ENCODE measurements around the gene ZDHHC14. TPM values are rescaled to one million over a fixed set of nuclear protein-coding genes. Genes with fewer than 3 reads are reported as not detected.

Gene ZDHHC14
- total RNA-seq, 3 donors from 2014 or later = 9.1 to 10.5 (median 10.0) TPM

GRCh38 chr6:157520596-157521361, 139.8 kb downstream of the ZDHHC14 start:
- ATAC-seq (no peak), DNase-seq (no peak)
- no peak overlapping the region for H3K4me3 ChIP-seq
- no peaks in the 10 kb centered on the region for H3K36me3 ChIP-seq (ENCODE audit: low read depth)
- H3K9me3 ChIP-seq = no peaks in the 10 kb centered on the region
- no peaks in the 10 kb centered on the region for H3K4me1 ChIP-seq (ENCODE audit: low read depth)
- intact Hi-C loops (cut with DNase I, micrococcal nuclease) = no loop called here
- TF ChIP-seq CTCF (IDR thresholded peaks at IDR 0.05) = no peak

- ATAC-seq (no peak), DNase-seq (no peak)
- Histone ChIP-seq H3K4me1 (ENCODE audit: low read depth) (no peaks in the 10 kb centered on the region), H3K36me3 (ENCODE audit: low read depth) (no peaks in the 10 kb centered on the region), H3K9me3 (no peaks in the 10 kb centered on the region), H3K4me3 (no peak overlapping the region)
- no peak for TF ChIP-seq CTCF (IDR thresholded peaks at IDR 0.05)
- intact Hi-C loops (cut with DNase I, micrococcal nuclease) = no loop called here
These were observed 140.7 kb downstream of the ZDHHC14 start for GRCh38 chr6:157521362-157522335.

- intact Hi-C loops (cut with DNase I, micrococcal nuclease) = no loop called here
- Histone ChIP-seq H3K4me1 (ENCODE audit: low read depth) (no peaks in the 10 kb centered on the region), H3K4me3 (no peak overlapping the region), H3K9me3 (no peaks in the 10 kb centered on the region), H3K36me3 (ENCODE audit: low read depth) (no peaks in the 10 kb centered on the region)
- DNase-seq (no peak), ATAC-seq (no peak)
- TF ChIP-seq CTCF (IDR thresholded peaks at IDR 0.05) = no peak
These were observed 141.5 kb downstream of the ZDHHC14 start for GRCh38 chr6:157522472-157522871.

- Histone ChIP-seq H3K4me1 (ENCODE audit: low read depth) (no peaks in the 10 kb centered on the region), H3K9me3 (no peaks in the 10 kb centered on the region), H3K36me3 (ENCODE audit: low read depth) (no peaks in the 10 kb centered on the region), H3K4me3 (no peak overlapping the region)
- DNase-seq (no peak), ATAC-seq (no peak)
- no peak for TF ChIP-seq CTCF (IDR thresholded peaks at IDR 0.05)
- intact Hi-C loops (cut with DNase I, micrococcal nuclease) = no loop called here
These were observed 143.7 kb downstream of the ZDHHC14 start for GRCh38 chr6:157524735-157525134.

GRCh38 chr6:157525292-157525889, 144.4 kb downstream of the ZDHHC14 start:
- Histone ChIP-seq H3K4me1 (ENCODE audit: low read depth) (no peaks in the 10 kb centered on the region), H3K4me3 (no peak overlapping the region), H3K36me3 (ENCODE audit: low read depth) (no peaks in the 10 kb centered on the region), H3K9me3 (no peaks in the 10 kb centered on the region)
- intact Hi-C loops (cut with DNase I, micrococcal nuclease) = no loop called here
- no peak for TF ChIP-seq CTCF (IDR thresholded peaks at IDR 0.05)
- ATAC-seq = no peak
- DNase-seq = no peak
